Left ventricle myocardium superior (tissue), 1 donor: ENCODE results near the gene SEMA4D. TPM values are rescaled to one million over a fixed set of nuclear protein-coding genes. Genes with fewer than 3 reads are reported as not detected.
A peak's percentile ranks its signal among the peaks of the same experiment; 100 is the strongest.

Experiments
- ATAC-seq: fragments of 200-7000 bp; cut with Tn5 transposase; one replicate; pipeline ENCODE4 v1.9.1; 2020; ENCODE audit warnings: mild to moderate bottlenecking, moderate library complexity
- DNase-seq: peaks from one replicate; pipeline ENCODE4 v3.0.0-alpha.2; 2020
- intact Hi-C: fragments of 100-400 bp; cut with micrococcal nuclease; formaldehyde crosslinking; loops from one replicate; pipeline ENCODE4 v1.11.0; 2022
- long read RNA-seq: library from polyadenylated mRNA; unstranded; transcript quantifications from one replicate; pipeline ENCODE4 v2.0.0, GENCODE V29; 2021
- total RNA-seq: library from RNA; stranded (reverse); fragmentation: NEBNext Ultra II Directional; extraction: Animal tissue kit (Norgen Biotek cat#: 25700); gene quantifications from one replicate; pipeline ENCODE4 v1.2.1, GENCODE V29; 2021
- donor health status: DM: no; HTN: yes; CAD: no; lungs with severe emphysema.

The SEMA4D gene, protein sequence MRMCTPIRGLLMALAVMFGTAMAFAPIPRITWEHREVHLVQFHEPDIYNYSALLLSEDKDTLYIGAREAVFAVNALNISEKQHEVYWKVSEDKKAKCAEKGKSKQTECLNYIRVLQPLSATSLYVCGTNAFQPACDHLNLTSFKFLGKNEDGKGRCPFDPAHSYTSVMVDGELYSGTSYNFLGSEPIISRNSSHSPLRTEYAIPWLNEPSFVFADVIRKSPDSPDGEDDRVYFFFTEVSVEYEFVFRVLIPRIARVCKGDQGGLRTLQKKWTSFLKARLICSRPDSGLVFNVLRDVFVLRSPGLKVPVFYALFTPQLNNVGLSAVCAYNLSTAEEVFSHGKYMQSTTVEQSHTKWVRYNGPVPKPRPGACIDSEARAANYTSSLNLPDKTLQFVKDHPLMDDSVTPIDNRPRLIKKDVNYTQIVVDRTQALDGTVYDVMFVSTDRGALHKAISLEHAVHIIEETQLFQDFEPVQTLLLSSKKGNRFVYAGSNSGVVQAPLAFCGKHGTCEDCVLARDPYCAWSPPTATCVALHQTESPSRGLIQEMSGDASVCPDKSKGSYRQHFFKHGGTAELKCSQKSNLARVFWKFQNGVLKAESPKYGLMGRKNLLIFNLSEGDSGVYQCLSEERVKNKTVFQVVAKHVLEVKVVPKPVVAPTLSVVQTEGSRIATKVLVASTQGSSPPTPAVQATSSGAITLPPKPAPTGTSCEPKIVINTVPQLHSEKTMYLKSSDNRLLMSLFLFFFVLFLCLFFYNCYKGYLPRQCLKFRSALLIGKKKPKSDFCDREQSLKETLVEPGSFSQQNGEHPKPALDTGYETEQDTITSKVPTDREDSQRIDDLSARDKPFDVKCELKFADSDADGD
- 24.7 TPM for total RNA-seq
- long read RNA-seq, transcript SEMA4D-213 (20 exons, 3,594 nt) = major isoform, 5 of 40 reads
- long read RNA-seq, partial matches to known transcripts = 25 of 40 reads
- long read RNA-seq, other reads (novel, unspliced or antisense) = 8 of 40 reads

DNA sequence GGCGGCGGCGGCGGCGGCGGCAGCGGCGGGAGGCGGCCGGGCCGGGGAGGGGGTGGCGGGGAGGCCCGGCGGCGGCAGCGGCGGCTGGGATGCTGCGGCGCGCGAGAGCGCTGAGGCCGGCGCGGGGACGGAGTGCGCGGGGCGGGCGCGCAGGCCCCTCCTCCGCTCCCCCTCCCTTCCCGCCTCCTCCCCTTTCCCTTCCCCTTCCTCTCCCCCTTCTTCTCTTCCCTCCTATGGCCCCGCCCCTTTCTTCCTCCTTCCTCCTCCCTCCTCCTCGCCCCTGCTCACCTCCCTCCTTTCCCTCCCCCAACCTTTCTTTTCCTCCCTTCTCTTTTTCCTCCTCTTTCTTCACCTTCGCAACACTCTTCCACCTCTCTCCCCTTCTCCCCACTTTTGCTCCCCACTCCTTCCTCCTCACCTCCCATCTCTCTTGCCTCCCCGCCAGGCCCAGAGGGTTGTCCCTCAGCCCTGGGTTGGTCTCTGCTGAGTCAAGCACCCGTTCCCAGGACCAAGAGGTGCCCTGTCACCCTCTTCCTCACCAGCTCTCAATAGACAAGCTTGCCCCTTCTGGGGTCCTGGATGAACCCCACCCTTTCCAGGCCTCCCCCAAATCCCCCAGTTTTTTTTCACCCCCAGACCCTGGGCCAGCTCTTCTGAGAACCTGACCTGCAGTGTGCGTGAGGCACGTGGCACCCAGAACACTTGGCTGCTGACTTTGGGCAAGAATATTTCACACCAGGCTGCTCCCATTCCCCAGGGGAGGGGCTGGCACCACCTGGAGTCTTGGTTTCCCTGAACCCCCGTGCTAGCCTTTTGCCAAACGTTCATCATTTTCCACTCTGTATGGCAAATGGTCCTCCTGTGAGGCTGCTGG, at the start of gene SEMA4D:
TSS of gene SEMA4D (minus strand) at position 136 of the 874 bp plus-strand sequence. CDS start 92,657 bp downstream, outside the sequence.
- intact Hi-C loops = no loop called here
- peak; percentile 78 for DNase-seq
- peak; percentile 90 for ATAC-seq

DNA sequence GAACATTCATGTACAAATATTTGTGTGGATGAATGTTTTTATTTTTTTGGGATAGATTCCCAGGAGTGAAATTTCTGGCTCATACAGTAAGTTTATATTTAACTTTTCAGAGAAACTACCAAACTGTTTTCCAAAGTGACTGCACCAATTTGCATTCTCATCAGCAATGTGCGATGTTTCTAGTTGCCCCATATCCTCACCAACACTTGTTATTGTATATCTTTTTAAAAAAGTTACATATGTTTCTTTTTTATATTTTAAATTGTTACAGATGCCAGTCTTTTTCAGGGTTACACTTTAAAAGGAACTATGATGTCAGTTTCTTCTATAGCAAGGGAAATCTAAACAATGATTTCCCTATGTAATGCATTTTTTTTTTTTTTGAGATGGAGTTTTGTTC, 49.1 kb upstream of the SEMA4D start:
- intact Hi-C loops = loop anchor here (10.0 kb wide), 1 partner anchor 222 kb away; no protein-coding TSS in a partner anchor
- DNase-seq (no peak), ATAC-seq (no peak)

DNA sequence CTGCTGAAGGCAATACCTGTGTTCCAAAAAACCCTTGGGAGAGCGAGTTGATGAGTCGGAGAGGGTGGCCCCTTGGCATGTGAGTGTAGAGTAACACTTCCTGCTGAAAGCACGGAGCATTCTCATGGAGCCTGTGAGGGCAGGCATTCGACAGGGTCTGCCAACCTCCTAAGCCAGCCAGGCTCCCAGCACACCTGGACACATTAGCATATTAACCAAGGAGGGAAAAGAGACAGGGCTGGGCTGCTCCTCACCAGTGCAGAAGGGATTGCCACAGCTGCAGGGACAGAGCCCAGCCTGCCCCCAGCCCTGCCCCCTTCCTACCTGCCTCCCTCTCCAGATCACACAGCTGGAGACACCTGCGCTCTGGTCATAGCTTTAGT, 46.4 kb upstream of the SEMA4D start:
- DNase-seq = no peak
- no peak for ATAC-seq
- intact Hi-C loops = loop anchor here (10.0 kb wide), 1 partner anchor 219 kb away; no protein-coding TSS in a partner anchor

DNA sequence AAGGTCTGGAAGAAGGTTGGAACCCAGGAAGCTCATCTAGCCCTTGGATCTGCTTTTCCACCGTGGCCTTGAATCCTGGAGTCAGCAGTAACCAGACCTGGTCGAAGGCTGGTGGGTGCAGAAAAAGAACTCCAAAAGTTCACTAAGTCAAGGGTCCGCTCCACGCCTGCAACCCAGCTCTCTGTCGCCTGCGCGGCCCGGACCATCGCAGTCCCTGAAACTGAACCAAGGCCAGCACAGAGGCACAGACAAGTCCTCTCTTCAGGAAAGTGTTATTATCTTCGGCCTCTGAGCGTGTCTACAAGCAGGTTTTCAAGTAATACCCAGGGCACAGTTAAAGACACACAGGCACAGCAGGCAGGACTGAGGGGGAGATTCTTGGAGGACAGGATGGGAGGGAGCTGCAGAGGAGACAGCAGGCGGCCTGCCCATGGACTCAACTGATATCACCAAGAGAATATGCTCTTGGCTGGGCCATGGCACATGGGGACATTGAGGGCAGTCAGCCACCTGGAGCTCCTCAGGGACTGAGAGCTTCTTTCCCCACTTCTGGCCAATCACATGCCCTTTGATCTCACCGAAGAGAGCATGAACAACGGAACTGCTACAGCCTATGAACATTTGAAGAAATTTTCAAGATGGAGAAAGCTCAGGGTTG, 45.8 kb upstream of the SEMA4D start:
- no peak for DNase-seq
- ATAC-seq = no peak
- intact Hi-C loops = loop anchor here (10.0 kb wide), 1 partner anchor 219 kb away; no protein-coding TSS in a partner anchor

DNA sequence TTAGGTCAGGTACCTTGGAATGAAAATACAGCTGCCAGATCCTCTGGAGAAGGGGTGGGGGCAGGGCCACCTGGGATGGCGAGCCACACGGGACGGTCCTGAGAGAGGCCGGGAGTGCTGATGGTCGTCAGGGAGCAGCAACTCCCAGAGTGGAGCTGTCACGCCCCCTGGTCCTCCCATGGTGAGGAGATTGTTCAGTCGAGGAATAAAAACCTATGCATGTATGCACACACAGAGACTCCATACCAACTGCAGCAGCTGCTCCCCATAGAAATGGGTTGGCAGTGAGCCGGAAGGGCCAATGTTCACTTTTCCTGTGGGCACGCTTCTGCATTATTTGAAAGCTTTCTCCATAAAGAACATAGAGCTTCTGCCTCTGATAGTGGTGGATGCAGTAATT, 45.2 kb upstream of the SEMA4D start:
- no peak for ATAC-seq
- intact Hi-C loops = loop anchor here (10.0 kb wide), 1 partner anchor 218 kb away; no protein-coding TSS in a partner anchor
- DNase-seq = no peak

DNA sequence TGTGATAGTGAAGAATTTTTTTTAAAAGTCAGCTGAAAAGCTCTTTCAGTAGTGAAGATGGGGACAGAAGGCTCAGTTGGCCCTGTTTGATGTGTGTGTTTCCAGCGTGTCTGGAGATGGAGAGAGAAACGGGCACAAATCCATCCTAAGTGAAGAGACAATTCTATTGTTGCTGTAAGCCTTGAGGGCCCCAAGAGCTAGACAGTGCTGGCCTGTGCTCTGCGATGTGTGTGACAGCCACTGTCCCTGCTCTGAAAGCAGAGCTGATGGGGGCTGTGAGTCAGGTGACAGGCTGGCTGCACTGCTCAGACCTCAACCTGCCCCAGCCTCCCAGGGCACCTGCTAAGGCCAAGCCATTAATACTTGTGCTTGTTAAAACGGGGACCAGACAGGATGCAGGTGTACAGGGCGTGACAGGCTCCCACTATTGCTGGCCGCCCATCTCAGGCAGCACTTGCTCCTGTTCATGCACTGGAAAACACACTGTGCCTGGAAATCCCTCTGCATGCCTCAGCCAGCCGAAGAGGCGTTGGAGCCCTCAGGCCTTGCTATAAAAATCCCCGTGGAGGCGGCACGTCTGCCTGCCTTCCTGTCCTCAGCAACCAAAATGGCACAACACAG, 44.6 kb upstream of the SEMA4D start:
- DNase-seq = no peak
- ATAC-seq = no peak
- intact Hi-C loops = loop anchor here (10.0 kb wide), 1 partner anchor 218 kb away; no protein-coding TSS in a partner anchor

DNA sequence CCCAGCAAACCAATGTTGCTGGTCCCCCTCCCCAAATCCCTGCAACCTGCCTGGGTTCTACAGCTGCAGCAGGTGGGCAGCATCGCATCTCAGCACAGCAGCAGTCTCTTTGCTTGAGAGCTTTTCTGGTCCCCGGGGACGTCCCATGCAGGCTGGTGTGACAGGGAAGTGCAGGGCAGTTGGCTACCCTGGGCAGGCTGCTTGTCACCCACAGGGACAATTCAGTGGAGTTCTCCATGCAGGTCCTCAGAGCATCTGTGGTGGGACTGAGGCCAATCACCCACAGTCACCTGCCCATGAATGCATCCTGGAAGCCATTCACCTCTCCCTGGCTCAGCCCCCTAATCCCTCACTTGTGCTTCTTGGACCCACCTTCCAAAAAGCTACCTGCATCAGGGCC, 43.9 kb upstream of the SEMA4D start:
- ATAC-seq (no peak), DNase-seq (no peak)
- intact Hi-C loops = loop anchor here (10.0 kb wide), 1 partner anchor 217 kb away; no protein-coding TSS in a partner anchor

DNA sequence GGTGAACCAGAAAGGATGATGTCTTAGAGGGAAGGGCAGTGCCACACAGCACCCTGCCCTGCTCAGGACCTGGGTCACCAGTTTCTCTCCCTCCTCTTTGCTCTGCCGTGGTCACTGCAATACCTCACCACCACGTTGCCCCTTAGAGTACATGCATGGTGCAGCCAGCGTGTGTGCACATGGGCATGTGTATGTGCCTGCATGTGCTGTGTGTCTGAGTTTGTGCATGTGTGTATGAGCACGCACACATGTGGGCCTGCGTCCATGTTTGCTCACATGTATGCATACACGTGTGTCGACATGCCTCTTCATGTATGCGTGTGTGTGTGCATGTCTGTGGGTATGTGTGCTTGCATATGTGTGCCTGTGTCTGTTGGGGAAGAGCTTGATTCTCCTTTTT, 41.5 kb upstream of the SEMA4D start:
- intact Hi-C loops = no loop called here
- no peak for ATAC-seq
- no peak for DNase-seq

DNA sequence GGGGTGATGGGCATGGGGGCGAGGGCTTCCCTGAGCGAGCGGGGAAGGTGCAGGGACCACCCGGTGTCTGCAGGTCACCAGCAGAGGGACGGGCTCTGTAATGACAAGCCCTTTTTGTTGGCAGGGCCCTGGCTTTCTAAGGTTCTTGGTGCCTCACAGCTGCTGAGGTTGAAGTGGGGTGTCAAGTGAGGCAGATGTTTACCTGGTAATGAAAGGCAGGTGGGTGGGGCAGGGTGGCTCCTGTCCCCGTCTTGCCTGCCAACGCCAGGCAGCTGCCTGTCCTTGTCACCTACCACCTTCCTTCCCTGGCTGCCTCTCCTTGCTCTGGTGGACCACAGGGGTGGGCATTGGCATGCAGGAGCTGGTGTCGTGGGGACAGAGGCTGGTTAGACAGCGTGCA, 41.0 kb upstream of the SEMA4D start:
- intact Hi-C loops = no loop called here
- no peak for DNase-seq
- no peak for ATAC-seq

DNA sequence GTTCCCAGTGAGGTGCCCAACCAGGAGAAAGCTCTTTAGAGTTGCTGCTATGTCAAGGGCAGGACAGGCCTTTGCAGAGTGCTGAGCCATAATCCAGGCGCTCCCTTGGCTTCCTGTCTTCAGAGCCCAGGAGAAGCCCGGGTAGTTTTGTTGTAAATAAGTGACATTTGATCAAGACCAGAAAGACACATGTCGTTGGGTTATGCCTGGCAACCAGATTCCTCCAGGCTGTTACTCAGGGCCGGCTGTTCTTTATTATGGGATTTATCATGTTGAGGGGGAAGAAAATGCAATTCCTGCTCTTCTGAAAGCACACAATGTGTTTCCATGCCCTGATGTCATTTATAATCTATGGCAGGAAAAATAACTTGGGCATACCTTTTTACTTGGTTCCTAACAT, 39.3 kb upstream of the SEMA4D start:
- intact Hi-C loops = no loop called here
- ATAC-seq (no peak), DNase-seq (no peak)

DNA sequence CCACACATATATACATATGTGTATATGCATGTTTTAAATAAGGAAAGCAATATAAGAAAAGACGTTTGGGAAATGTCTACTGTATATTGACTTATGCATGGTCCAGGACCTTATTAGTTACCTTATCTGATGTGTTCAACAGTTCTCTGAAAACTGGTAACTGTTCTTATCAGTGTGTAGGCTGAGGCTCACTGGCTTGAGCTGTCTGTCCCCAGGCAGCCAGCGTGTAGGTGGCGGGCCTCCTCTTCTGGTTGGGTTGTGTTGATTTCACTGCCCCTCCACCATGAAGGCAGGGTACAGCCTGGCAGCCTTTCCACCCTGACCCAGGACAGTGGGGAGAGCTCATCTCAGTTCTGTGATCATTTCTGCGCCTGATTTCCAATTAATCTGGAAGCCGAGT, 38.7 kb upstream of the SEMA4D start:
- ATAC-seq (no peak), DNase-seq (no peak)
- intact Hi-C loops = no loop called here

DNA sequence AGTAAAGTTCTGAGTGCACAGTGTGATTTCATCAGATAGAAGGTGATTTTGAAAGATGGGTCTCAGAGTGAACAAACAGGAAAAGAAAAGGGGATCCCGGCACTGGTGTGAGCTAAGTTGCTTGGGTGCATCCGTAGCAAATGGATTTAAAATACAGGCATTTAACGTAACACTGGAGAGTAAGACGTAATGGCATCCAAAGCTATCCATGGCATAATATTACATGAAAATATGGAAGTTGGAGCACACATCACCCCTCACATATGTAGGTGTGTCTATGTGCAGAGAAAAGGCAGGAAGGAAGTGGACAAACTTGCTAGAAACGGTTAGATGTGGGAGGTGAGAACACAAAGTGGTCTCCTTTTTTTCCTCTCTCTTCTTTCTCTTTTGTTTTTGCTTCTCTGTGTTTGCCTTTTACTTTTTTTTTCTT, 38.2 kb upstream of the SEMA4D start:
- no peak for ATAC-seq
- no peak for DNase-seq
- intact Hi-C loops = no loop called here

DNA sequence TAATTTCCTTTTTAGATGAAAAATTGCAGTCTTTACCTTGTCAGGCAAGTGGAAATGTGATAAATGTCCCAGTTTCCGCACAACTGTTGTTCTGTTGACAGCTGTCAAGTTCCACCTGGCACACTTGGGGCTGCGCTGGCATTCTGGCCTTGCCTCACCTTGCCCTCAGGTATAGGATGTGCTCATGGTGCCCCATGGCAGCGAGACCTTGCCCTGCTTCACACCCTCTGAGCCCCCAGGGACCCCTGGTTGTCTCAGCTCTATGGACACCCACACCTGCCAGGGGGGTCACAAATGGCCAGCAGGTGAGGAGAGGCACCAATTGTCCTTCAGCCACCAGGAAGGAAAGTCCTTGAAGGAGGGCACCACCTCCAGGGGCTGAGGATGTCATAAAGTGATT, 37.5 kb upstream of the SEMA4D start:
- DNase-seq (no peak), ATAC-seq (no peak)
- intact Hi-C loops = no loop called here

DNA sequence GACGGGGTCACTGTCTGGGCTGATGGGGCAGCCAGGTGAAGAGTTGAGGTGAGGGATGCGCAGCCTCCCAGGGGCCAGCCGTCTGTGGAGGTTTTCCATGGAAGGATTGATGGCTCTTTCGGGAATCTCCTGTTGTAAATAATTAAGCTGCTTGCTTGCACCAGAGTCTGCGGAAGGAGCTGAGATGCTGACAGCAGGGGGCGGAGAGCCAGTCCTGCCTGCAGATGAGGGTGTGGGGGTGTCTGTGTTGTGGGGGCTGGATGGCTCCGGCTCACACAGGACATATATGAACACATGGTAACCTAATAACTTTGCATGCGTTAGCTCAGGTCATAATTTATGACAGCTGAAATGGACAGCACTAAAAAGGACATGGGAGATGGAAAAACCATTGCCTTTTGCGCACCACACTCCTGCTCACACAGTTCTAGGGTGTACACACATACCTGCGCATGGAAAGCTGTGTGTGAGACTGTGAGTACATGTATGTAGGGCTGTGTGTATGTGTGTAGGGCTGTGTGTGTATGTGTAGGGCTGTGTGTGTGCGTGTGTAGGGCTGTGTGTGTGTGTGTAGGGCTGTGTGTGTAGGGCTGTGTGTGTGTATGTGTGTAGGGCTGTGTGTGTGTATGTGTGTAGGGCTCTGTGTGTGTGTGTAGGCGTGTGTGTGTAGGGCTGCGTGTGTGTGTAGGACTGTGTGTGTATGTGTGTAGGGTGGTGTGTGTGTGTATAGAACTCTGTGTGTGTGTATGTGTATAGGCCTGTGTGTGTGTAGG, 36.8 kb upstream of the SEMA4D start:
- ATAC-seq = no peak
- intact Hi-C loops = no loop called here
- no peak for DNase-seq

DNA sequence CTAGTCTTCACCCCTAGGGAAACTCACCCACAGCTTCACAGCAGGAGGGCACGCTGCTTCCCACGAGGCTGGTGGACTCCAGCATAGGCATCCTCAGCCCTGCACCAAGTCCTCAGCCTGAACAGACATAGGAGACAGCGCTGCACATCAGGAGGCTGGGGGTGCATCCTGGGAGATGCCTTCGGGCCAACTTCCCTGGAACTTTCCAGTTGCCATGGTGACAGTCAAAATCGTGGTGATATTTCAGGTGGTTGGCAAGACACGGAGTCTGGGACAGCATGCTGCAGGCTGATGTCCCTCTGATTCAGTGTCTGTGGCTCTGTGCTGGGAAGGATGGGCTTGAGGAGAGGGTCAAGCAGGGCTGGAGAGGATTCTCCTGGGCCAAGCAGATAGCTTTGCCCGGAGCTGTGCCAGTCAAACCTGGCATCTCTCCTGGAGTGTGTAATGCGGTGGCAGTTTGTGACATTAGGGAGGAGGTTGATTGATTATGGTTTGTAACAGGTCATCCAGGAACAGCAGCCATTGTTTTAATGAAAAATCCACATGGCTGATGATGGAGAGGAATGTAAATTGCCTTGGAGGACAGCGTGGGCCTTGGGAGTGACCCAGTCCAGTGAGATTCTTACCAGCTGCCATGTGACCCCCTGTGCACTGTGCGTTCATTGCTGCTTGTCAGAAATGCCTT, 35.6 kb upstream of the SEMA4D start:
- DNase-seq (no peak), ATAC-seq (no peak)
- intact Hi-C loops = no loop called here

DNA sequence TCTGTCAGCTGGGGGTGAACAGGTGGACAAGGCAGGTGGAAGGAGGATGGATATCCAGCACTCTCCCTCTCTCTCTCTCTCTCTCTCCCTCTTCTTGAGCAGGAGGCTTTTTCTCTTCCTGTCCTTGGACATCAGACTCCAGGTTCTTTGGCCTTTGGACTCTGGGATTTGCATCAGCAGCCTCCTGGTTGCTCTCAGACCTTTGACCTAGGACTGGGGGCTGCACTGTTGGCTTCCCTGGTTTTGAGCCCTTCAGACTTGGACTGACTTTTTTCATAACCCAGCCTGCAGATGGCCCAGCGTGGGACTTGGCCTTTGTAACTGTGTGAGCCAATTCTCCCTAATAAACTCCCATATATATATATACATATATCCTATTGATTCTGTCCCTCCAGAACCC, 35.0 kb upstream of the SEMA4D start:
- no peak for ATAC-seq
- DNase-seq = no peak
- intact Hi-C loops = no loop called here

DNA sequence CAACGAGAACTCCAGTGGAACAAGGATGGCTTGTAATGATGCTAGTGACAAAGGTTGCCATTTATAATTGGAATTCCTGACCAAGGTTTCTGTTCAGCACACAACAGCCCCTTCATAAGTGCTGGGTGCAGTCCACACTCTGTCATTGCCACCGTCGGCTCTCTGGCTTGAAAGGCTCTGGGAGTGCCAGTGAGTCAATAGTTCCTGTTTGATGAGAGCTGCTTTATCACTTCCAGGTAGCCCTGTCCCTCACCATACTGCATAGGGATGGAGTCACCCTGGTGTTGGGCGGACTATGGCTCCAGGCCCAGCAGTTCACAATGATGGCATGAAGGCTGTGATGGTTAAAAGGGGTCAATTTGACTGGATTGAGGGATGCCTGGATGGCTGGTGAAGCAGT, 34.6 kb upstream of the SEMA4D start:
- ATAC-seq (no peak), DNase-seq (no peak)
- intact Hi-C loops = no loop called here
